Posterior cingulate gyrus (tissue), 11 donors: ENCODE measurements around the gene CCDC61.

ENCODE experiments used
- DNase-seq, 10 donors: peaks; one replicate each; pipeline versions ENCODE4 v3.0.0 to v3.0.0-alpha.2; 2020 to 2021; ENCODE audit warnings: mixed read lengths in 3 of 10
- intact Hi-C: fragments of 100-400 bp; cut with DNase I; formaldehyde crosslinking; loops from one replicate; pipeline ENCODE4 v1.15.1; 2023

The CCDC61 gene

GRCh38 chr19:45994998-45995714 is at the start of gene CCDC61:
CCDC61 (plus strand) TSS chr19:45995467; CDS start chr19:46003019, 7,552 bp downstream.
- intact Hi-C loops, result no loop called here
- DNase-seq, result peak; percentile 94 to 100 (median 96)

DNA sequence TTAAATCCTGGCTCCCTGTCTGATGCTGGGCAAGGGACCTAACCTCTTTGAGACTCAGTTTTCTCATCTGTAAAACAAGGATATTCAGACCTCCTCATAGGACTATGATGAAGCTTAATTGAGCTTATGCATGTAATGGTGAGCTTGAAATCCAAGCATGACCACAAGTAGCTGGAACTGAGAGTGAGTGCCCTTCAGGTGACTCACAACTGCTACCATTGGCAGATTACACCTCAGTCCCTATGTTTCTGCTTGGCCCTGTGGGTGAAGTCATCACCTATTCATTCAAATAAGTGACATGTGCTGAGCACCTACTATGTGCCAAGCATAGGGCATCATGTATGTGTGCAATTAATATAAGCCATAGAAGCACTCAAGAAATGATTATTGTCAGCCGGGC is 47.3 kb upstream of the CCDC61 start:
- no peak for DNase-seq
- intact Hi-C loops, result no loop called here

DNA sequence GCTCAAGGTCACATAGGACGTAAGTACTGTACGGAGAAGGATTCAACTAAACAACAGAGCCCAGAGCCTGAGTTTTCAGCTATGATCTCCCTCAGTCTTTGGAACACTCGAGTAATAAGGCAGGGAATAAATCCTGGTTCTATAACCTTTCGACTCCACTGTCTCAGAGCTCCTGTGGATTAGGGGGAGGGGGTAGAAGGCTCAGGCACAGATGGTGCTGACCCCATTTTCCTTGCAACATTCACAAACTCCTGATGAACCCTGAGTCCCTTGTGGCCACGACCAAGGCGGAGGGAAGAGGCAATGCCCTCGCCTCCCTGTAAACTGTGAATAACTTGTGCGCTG is 43.0 kb upstream of the CCDC61 start:
- DNase-seq, result no peak
- intact Hi-C loops, result loop anchor here (10.0 kb wide), 2 partner anchors 48 to 62 kb away; partner anchors contain the start of gene MYPOP

GRCh38 chr19:45952686-45953505 is 42.4 kb upstream of the CCDC61 start:
- peak in 6 of 10 donors; percentile 51 to 93 (median 82) for DNase-seq
- intact Hi-C loops, result loop anchor here (10.0 kb wide), 2 partner anchors 48 to 62 kb away; partner anchors contain the start of gene MYPOP

- intact Hi-C loops, result loop anchor here (10.0 kb wide), 2 partner anchors 49 to 61 kb away; partner anchors contain the start of gene MYPOP
- DNase-seq, result no peak
Observed at GRCh38 chr19:45953676-45954075, 41.6 kb upstream of the CCDC61 start.

GRCh38 chr19:45954156-45954555 is 41.1 kb upstream of the CCDC61 start:
- DNase-seq, result peak in 5 of 10 donors; percentile 46 to 89 (median 81)
- intact Hi-C loops, result loop anchor here (10.0 kb wide), 2 partner anchors 49 to 61 kb away; partner anchors contain the start of gene MYPOP

DNA sequence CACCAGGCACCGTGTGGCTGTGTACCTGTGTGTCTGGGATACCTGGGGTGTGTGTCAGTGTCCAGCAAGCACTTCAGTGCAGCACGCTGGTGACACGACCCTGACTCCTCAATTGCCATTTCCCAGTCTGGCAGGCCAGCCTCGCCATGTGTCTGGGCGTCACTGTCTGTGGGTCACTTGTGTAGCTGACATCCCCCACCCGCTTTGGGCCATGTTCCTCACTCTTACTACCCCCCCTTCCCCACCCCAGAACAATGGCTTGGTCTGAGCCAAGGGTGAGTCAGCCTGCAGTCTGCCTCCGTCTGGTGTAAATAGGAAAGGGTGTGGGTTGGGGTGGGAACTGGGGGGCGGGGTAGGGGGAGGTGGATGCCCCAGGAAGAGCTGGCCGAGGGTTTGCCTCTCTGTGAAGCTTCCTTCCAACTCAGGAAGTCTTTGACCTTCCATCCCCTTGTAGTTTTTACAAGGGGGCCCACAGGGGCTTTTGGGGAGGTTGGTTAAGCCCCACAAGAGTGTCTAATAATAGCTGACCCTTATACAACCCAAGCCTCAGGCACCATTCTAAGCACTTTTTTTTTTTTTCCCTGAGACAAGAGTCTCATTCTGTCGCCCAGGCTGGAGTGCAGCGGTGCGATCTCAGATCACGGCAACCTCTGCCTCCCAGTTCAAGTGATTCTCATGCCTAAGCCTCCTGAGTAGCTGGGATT is 39.2 kb upstream of the CCDC61 start:
- DNase-seq, result peak in 9 of 10 donors; percentile 63 to 95 (median 80)
- intact Hi-C loops, result loop anchor here (10.0 kb wide), 2 partner anchors 51 to 59 kb away; partner anchors contain the start of gene MYPOP

- DNase-seq, result peak in 2 of 10 donors; percentile 7 to 24
- intact Hi-C loops, result loop anchor here (10.0 kb wide), 2 partner anchors 54 to 56 kb away; partner anchors contain the start of gene MYPOP
Observed at GRCh38 chr19:45958320-45958719, 36.9 kb upstream of the CCDC61 start.

GRCh38 chr19:45958769-45959516 is 36.3 kb upstream of the CCDC61 start:
- intact Hi-C loops, result loop anchor here (10.0 kb wide), 2 partner anchors 54 to 56 kb away; partner anchors contain the start of gene MYPOP
- DNase-seq, result peak in 1 of 10 donors; percentile 77

- intact Hi-C loops, result loop anchor here (10.0 kb wide), 2 partner anchors 55 kb away; partner anchors contain the start of gene MYPOP
- peak in 1 of 10 donors; percentile 66 for DNase-seq
Observed at GRCh38 chr19:45959517-45960025, 35.7 kb upstream of the CCDC61 start.

DNA sequence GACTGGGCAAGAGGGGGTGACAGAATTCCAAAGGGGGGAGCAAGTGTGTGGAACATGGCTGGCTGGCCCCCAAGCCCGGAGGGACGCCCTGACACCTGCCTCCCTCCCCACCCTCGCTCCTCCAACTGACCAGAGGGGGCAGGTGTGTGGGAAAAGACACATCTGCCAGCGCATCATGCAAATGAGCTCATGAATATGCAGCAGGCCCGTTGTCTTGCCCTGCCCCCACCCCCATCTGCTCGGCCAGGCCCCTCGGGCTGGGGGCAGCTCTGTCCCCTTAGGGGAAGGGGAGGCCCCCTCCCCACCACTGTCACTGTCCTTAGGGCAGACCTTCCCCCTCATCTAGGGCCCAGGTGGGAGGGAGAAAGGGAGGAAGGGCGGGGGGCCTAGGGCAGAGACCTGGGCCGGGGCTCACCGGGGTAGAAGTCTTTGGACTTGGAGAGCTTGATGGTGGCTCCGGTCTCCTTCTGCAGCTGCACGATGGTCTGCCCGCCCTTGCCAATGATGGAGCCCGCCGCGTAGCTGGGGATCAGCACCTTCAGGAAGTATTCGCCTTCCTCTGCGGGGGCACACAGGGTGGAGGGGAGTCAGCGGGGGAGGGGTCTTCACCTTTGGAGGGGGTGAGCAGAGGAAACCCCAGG is 34.6 kb upstream of the CCDC61 start:
- DNase-seq, result peak in 2 of 10 donors; percentile 85

GRCh38 chr19:45962021-45962420 is 33.2 kb upstream of the CCDC61 start:
- peak in 2 of 10 donors; percentile 79 to 83 for DNase-seq
- intact Hi-C loops, result no loop called here

More for the DNA sequence above, 34.6 kb upstream of the CCDC61 start:
- intact Hi-C loops, result no loop called here

- DNase-seq, result peak in 1 of 10 donors; percentile 23
- intact Hi-C loops, result no loop called here
Observed at GRCh38 chr19:45967246-45967645, 28.0 kb upstream of the CCDC61 start.

DNA sequence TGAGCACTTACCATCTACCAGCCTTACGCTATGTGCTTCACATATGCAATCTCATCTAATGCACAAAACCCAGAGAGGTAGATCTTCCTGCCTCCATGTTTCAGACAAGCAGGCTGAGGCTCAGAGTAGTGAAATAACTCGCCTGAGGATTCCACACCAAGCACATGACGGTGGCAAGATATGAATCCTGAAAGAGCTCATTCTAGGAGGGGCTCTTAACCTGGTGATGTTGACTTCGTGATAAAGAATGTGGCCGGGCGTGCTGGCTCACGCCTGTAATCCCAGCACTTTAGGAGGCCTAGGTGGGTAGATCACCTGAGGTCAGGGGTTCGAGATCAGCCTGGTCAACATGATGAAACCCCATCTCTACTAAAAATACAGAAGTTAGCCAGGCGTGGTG is 26.6 kb upstream of the CCDC61 start:
- peak in 1 of 10 donors; percentile 27 for DNase-seq
- intact Hi-C loops, result no loop called here

GRCh38 chr19:45969676-45970075 is 25.6 kb upstream of the CCDC61 start:
- intact Hi-C loops, result no loop called here
- DNase-seq, result peak in 2 of 10 donors; percentile 73 to 74

DNA sequence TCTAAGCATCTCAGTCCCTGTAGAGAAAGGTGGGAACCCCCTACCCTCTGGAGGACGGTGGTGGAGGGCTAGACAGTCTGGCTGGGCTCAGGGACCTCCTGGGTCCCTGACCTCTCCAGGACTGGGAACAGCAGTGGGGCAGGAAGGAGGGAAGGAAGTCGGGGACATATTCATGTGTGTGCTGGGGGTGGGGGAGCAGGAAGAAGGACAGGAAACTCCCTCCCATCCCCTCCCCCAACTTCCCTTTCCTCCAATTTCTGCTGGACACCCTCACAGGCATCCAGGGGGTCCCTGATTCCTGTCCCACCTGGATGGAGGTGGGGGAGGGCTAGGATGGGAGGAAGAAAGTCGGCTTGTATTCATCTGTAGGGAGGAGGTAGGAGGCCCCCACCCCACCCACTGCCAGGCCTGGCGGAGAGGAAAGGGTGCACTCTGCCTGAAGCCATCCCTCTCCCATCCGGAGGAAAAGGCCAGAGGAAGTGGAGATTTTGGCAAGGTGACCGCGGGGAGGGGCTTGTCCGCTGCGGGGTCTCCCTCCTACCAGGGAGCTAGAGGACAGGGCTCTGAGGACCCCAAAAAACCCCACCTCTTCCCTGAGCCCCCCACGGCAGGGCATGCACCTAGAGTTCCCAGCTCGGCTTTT is 23.9 kb upstream of the CCDC61 start:
- peak in 2 of 10 donors; percentile 54 to 67 for DNase-seq
- intact Hi-C loops, result no loop called here

- DNase-seq, result peak in 4 of 10 donors; percentile 58 to 86 (median 78)
- intact Hi-C loops, result no loop called here
Observed at GRCh38 chr19:45972081-45972946, 23.0 kb upstream of the CCDC61 start.
